GM19035 (cell line): Measurements from ENCODE around the gene CHST1.
A peak's percentile ranks its signal among the peaks of the same experiment; 100 is the strongest.

Experiments used
- ATAC-seq: cut with Tn5 transposase; IDR thresholded peaks from one replicate; pipeline ENCODE4 v1.9.1; 2021; ENCODE audit not compliant: unreplicated experiment

The CHST1 gene

GRCh38 chr11:45665206-45665932 is at the start of gene CHST1:
Gene CHST1 (minus strand): TSS chr11:45665622. CDS start chr11:45650923, 14,699 bp downstream.
- no peak for ATAC-seq

GRCh38 chr11:45713573-45713972 is 48.2 kb upstream of the CHST1 start:
- no peak for ATAC-seq

GRCh38 chr11:45710561-45710960 is 45.1 kb upstream of the CHST1 start:
- no peak for ATAC-seq

GRCh38 chr11:45708887-45709663 is 43.7 kb upstream of the CHST1 start:
- ATAC-seq = no peak

GRCh38 chr11:45704635-45705034 is 39.2 kb upstream of the CHST1 start:
- no peak for ATAC-seq

- no peak for ATAC-seq
Measured at GRCh38 chr11:45704133-45704532, 38.7 kb upstream of the CHST1 start.

GRCh38 chr11:45702511-45702910 is 37.1 kb upstream of the CHST1 start:
- no peak for ATAC-seq

GRCh38 chr11:45698777-45699497 is 33.5 kb upstream of the CHST1 start:
- ATAC-seq = no peak

GRCh38 chr11:45692808-45693453 is 27.5 kb upstream of the CHST1 start:
- ATAC-seq = no peak

- no peak for ATAC-seq
Measured at GRCh38 chr11:45688472-45689033, 23.1 kb upstream of the CHST1 start.

GRCh38 chr11:45687836-45688235 is 22.4 kb upstream of the CHST1 start:
- ATAC-seq = no peak

GRCh38 chr11:45685964-45686537 is 20.6 kb upstream of the CHST1 start:
- no peak for ATAC-seq

GRCh38 chr11:45684440-45684839 is 19.0 kb upstream of the CHST1 start:
- no peak for ATAC-seq

GRCh38 chr11:45683271-45684058 is 18.0 kb upstream of the CHST1 start:
- no peak for ATAC-seq

GRCh38 chr11:45679806-45680205 is 14.4 kb upstream of the CHST1 start:
- no peak for ATAC-seq

- no peak for ATAC-seq
Measured at GRCh38 chr11:45678976-45679375, 13.6 kb upstream of the CHST1 start.

- no peak for ATAC-seq
Measured at GRCh38 chr11:45677770-45678512, 12.5 kb upstream of the CHST1 start.

- ATAC-seq = peak; percentile 90
Measured at GRCh38 chr11:45676522-45677095, 11.2 kb upstream of the CHST1 start.

- ATAC-seq = no peak
Measured at GRCh38 chr11:45675646-45676045, 10.2 kb upstream of the CHST1 start.
